GM13976 (cell line): ENCODE data around the gene ENOX1.

Experiments
- DNase-seq: peaks from one replicate; pipeline ENCODE4 v3.0.0; 2012; ENCODE audit warnings: low spot score
- CTCF ChIP-seq: IDR thresholded peaks from 2 replicates; pipeline ENCODE4 v1.5.1; 2012; ENCODE audit warnings: borderline replicate concordance, mild to moderate bottlenecking; ENCODE audit not compliant: insufficient read depth; ENCODE audit errors: extremely low read depth, missing control alignments, control extremely low read depth
- in situ Hi-C: fragments of 300-500 bp; cut with MboI; formaldehyde crosslinking; loops from one replicate; pipeline ENCODE4 v1.12.0; 2022; ENCODE audit warnings: low sequenced_read_pairs, mixed read lengths, inconsistent platforms; ENCODE audit not compliant: unreplicated experiment

ENOX1 gene

DNA sequence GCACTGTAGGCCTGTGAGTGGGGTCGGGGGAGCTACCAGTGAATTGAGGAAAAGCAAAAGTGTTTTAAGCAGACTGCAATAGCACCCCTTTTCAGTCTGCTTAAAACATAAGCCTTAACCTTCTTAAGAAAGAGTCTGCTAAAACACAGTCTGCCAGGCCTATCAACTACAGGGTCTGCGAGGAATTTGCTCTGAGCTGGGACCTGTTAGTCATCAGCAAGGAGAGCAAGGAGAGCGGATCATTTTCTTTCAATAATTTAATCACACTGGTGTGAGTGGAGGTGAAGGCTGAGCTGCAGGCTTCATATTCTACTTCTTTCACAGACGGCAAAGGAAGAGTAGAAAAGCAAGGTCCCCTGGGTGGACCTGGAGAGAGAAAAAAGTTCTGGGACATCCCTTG is 342.7 kb downstream of the ENOX1 start:
- no peak for DNase-seq
- in situ Hi-C loops, result no loop called here
- TF ChIP-seq CTCF, result no peak

- DNase-seq, result no peak
- TF ChIP-seq CTCF, result no peak
- in situ Hi-C loops, result no loop called here
Observed at GRCh38 chr13:43441899-43442499, 344.8 kb downstream of the ENOX1 start.

GRCh38 chr13:43441464-43441863 is 345.3 kb downstream of the ENOX1 start:
- in situ Hi-C loops, result no loop called here
- no peak for DNase-seq
- TF ChIP-seq CTCF, result no peak

DNA sequence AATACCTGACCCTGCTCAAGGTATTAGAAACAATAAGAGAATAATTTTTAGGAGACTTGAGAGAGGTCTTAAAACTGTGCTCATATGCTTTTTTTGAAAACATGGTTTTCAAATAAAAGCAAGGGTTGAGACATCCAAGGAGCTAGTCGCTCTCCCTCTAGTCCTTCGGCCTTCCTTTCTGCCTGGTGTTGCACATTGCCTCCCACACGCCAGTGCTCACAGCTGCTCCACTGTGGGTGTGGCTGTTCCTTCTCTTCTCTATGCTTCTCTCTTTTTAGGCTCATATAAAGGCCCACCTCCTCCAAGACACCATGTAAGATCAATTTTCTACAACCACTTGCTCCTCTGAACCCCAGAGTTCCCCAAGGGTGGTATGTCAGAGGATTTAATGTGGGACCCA is 352.6 kb downstream of the ENOX1 start:
- no peak for DNase-seq
- no peak for TF ChIP-seq CTCF
- in situ Hi-C loops, result no loop called here

DNA sequence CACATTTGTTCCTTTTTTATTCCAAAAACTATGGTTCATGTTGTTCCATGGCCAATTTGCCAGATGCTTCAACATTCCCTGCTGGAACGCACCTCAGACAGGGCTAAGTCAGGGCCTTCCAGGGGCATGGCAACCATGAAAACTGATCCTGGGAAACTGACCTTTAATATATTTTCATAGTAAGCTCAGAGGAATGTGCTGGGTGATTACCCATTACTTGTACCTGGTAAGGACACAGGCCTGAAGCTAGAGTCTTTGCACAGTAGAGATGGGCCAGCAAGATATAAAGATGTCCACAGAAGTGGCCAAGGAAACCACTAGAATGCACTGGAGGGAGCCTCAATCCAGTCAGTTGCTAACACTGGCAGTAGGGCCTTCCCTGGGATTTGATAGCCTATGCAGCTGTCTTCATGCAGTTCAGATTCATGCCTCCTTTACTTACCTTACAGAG is 353.1 kb downstream of the ENOX1 start:
- in situ Hi-C loops, result no loop called here
- TF ChIP-seq CTCF, result no peak
- DNase-seq, result no peak

- in situ Hi-C loops, result no loop called here
- no peak for DNase-seq
- no peak for TF ChIP-seq CTCF
Observed at GRCh38 chr13:43432958-43433357, 353.8 kb downstream of the ENOX1 start.
